K562 (cell line): ENCODE data around the gene PELI3. TPM values are rescaled to one million over a fixed set of nuclear protein-coding genes. Genes with fewer than 3 reads are reported as not detected.

Experiments used
- ARID3A ChIP-seq: IDR thresholded peaks from 2 replicates; pipeline ENCODE4 v1.6.1; 2012; ENCODE audit warnings: low read depth, low read length, improper control_type of control experiment, borderline replicate concordance
- CBX5 ChIP-seq: IDR thresholded peaks from 2 replicates; pipeline ENCODE4 v1.6.1; 2014; ENCODE audit warnings: low read depth, borderline replicate concordance
- CEBPB ChIP-seq: fragments of 450-650 bp; IDR thresholded peaks from 2 replicates; pipeline ENCODE4 v1.6.1; 2016; ENCODE audit warnings: missing genetic modification characterization, missing compliant biosample characterization
- GTF2B ChIP-seq: IDR thresholded peaks from 2 replicates; pipeline ENCODE4 v1.6.1; 2011; ENCODE audit not compliant: insufficient read length; ENCODE audit errors: extremely low read depth
- JUN ChIP-seq, 2 experiments: sonication (generic) in 1 of 2; formaldehyde crosslinking in 1 of 2; IDR thresholded peaks; 2 replicates each; pipeline versions ENCODE4 v1.6.1 to v1.8.0; 2012 to 2022; ENCODE audit warnings: borderline replicate concordance in 2 of 2, mild to moderate bottlenecking in 2 of 2, improper control_type of control experiment in 1 of 2, low read depth in 1 of 2, low read length in 1 of 2, missing genetic modification reagents in 1 of 2
- MGA ChIP-seq: fragments of 450-650 bp; IDR thresholded peaks from 2 replicates; pipeline ENCODE4 v1.6.1; 2016; ENCODE audit warnings: mild to moderate bottlenecking, moderate library complexity
- SUPT5H ChIP-seq: fragments of 450-650 bp; IDR thresholded peaks from 2 replicates; pipeline ENCODE4 v1.6.1; 2016
- ZBTB33 ChIP-seq: sonication (generic); formaldehyde crosslinking; IDR thresholded peaks from 2 replicates; pipeline ENCODE4 v1.8.1; 2023; ENCODE audit warnings: mild to moderate bottlenecking, missing genetic modification reagents
- polyA plus RNA-seq, 8 experiments: library from polyadenylated mRNA; depleted of rRNA in 4 of 8; stranded (reverse) in 5 of 8; unstranded in 3 of 8; fragments of >200 nt; fragmentation: Nextera tagmentation in 2 of 8; fragmentation: Illumina TruSeq in 1 of 8; extraction: Ambion mirVana in 2 of 8; extraction: Trizol in 1 of 8; gene quantifications; 2 replicates each; pipeline versions ENCODE4 v1.2.1 to v1.2.3, GENCODE V29; 2011 to 2014; ENCODE audit warnings: inconsistent platforms in 1 of 8, missing spikeins in 1 of 8
- total RNA-seq, 7 experiments: library from RNA; depleted of rRNA in 6 of 7; stranded (reverse); fragments of >200 nt in 6 of 7; fragmentation: Illumina TruSeq in 2 of 7; extraction: Trizol in 2 of 7; gene quantifications; 2 replicates each; pipeline versions ENCODE4 v1.2.1 to v1.2.3, GENCODE V29; 2011 to 2021; ENCODE audit warnings: low replicate concordance in 1 of 7

The PELI3 gene
- total and polyA plus RNA-seq, 9 of the 15 experiments (the other 6 are each of a cell fraction or from before 2014, with no cell fraction given), result 0.17 to 4.2 (median 1.9) TPM

- no peak for TF ChIP-seq MGA
- TF ChIP-seq CBX5, result no peak
- no peak for TF ChIP-seq ZBTB33 (CRISPR knock-in tag)
- TF ChIP-seq CEBPB (tag), result no peak
- no peak for TF ChIP-seq ARID3A
- no peak for TF ChIP-seq GTF2B
- no peak for TF ChIP-seq SUPT5H
- TF ChIP-seq JUN (IDR thresholded peaks at IDR 0.05; ENCODE audit: borderline replicate concordance, low read depth, low read length), result peak; percentile 94
- no peak for TF ChIP-seq JUN (CRISPR knock-in tag; IDR thresholded peaks at IDR 0.05; ENCODE audit: borderline replicate concordance)
Observed at GRCh38 chr11:66418168-66418985, 48.3 kb upstream of the PELI3 start (continued).
